Right cardiac atrium (tissue), 5 donors: ENCODE data around the gene COL4A1. TPM values are rescaled to one million over a fixed set of nuclear protein-coding genes. Genes with fewer than 3 reads are reported as not detected.

Experiments
- ATAC-seq, 2 donors: fragments of 200-7000 bp; cut with Tn5 transposase; one replicate each; pipeline versions ENCODE4 v1.8.0 to v1.9.1; 2020; ENCODE audit warnings: moderate library complexity in 2 of 2, mild to moderate bottlenecking in 1 of 2
- DNase-seq, 3 donors: peaks; one replicate each; pipeline ENCODE4 v3.0.0-alpha.2; 2020
- H3K27ac ChIP-seq: one replicate; pipeline ENCODE4 v1.5.1; 2013; ENCODE audit warnings: mild to moderate bottlenecking, low read length, control low read depth, moderate library complexity
- H3K27me3 ChIP-seq: one replicate; pipeline ENCODE4 v1.6.1; 2013; ENCODE audit not compliant: control insufficient read depth, insufficient read depth
- H3K4me1 ChIP-seq: one replicate; pipeline ENCODE4 v1.6.1; 2013; ENCODE audit warnings: low read length; ENCODE audit not compliant: control insufficient read depth, insufficient read depth
- H3K4me3 ChIP-seq: one replicate; pipeline ENCODE4 v1.5.1; 2013; ENCODE audit warnings: low read length, control low read depth
- H3K9me3 ChIP-seq: one replicate; pipeline ENCODE4 v1.6.1; 2013; ENCODE audit warnings: low read length; ENCODE audit not compliant: control insufficient read depth
- WGBS: extraction: QIAGEN DNeasy Blood & Tissue Kit; methylation state at CpG from one replicate; pipeline ENCODE4 v1.1.7; 2013; 5-methylcytosine and 5-hydroxymethylcytosine counted together
- intact Hi-C, 4 donors: fragments of 100-400 bp; cut with DNase I; formaldehyde crosslinking; loops; one replicate each; pipeline versions ENCODE4 v1.11.0 to v1.14.0; 2022 to 2023
- polyA plus RNA-seq: library from polyadenylated mRNA; stranded (reverse); fragments of 200-250 nt; gene quantifications from one replicate; pipeline ENCODE4 v1.2.3, GENCODE V29; 2013
- total RNA-seq, 4 donors: library from RNA; stranded (reverse); fragmentation: NEBNext Ultra II Directional; extraction: Animal tissue kit (Norgen Biotek cat#: 25700); gene quantifications; one replicate each; pipeline ENCODE4 v1.2.1, GENCODE V29; 2021
- donor health status: healthy with polysubstance abuse.
- donor health status: DM: no; HTN: yes; CAD: no.
- donor health status: DM: no; HTN: no; CAD: no.
- donor health status: DM: no; HTN: yes; CAD: no; lungs with severe emphysema.
- donor health status: DM: yes; HTN: yes; CAD: no.

The COL4A1 gene
- total and polyA plus RNA-seq, 5 donors = 69.8 to 267 (median 102) TPM

DNA sequence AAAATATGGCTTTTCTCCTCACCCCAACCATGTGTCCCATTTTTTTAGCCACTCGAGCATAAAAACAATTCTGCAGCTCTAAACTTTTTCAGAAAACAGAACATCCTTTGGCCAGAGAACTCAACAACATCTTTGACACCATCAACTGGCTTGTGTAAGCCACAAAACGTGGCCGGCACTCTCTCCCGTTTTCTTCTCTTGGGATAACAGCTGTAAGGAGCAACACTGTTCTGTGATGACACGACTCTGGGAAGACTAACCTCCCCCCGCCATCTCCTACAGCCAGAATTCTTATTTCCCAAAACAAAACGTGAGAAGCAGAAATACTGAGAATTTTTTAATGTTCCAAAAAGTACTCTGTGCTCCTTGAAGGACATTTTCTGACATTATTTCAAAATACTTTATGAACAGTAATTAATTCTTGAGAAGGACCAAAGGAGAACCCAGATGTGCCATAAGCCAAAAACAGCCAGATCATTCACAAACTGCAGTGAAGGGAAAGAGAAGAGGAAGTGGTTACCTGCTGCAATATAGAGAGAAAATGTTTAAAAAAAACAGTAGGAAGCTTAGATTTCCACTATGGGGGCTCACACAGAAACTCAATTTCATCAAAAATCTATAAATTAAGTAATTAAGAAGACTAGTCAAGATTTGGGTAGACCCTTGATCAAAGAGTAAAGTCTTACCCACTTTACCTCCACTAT is 25.8 kb downstream of the COL4A1 start:
- Histone ChIP-seq H3K27me3 (no peaks in the 10 kb centered on the region), H3K4me3 (no peak overlapping the region), H3K9me3 (no peaks in the 10 kb centered on the region), H3K4me1 (peaks cover 24% of the 10 kb centered on the region), H3K27ac (no peak overlapping the region)
- ATAC-seq (peak; percentile 37 to 83), DNase-seq (peak in 1 of 3 donors; percentile 79)
- 53% methylated on average over 7 of the region's 7 CpGs for WGBS
- intact Hi-C loops = no loop called here

DNA sequence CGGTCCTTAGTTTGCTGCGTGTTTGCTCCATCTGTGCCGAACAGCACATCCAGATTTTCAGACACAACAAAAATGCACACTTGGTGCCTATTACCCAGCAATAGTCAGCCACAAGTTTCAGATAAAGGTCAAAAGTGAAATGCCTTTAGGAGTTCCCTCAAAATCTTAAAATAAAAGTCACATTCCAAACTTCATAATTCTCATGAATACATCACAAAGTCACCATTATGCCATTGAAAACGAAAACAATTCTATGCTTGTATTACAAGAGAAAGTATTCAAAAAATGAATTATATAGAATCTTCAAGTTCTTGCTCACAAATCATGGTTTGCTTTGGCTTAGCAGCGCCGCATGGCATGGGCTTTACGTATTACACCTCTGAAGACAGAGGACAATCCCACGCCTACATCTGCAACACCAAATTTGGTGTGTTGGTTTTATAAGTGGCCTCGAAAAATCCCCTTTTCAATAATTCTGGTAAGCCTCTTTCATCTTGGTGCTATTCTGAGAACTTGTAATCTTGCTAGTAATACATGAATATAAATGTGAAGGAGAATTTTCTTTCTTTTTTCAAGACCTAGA is 26.6 kb downstream of the COL4A1 start:
- Histone ChIP-seq H3K9me3 (no peaks in the 10 kb centered on the region), H3K4me3 (no peak overlapping the region), H3K4me1 (peaks cover 23% of the 10 kb centered on the region), H3K27me3 (no peaks in the 10 kb centered on the region), H3K27ac (no peak overlapping the region)
- ATAC-seq = no peak
- DNase-seq = peak in 1 of 3 donors; percentile 29
- intact Hi-C loops = no loop called here
- WGBS = 76% methylated on average over 9 of the region's 9 CpGs

DNA sequence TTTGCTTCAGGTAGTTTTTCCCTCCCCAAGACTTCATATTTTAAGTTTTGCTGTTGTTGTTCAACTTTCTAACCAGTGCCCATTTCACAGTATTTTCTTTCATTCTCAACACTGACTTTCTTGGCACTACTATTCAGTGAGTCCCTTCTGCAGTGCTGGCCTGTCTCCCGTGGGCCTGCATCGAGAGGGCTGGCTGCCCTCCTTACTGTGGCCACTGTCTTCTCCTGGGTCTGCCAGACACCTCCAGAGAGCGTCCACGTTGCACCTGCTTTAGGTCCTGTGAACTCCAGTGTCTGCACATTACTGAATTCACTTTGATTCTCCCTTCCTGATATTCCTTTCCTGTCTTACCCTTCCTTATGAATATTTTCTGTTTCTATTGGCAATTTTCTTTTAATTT is 27.3 kb downstream of the COL4A1 start:
- H3K4me3 ChIP-seq = no peak overlapping the region
- peak overlapping the region; percentile 5 for H3K27ac ChIP-seq
- peaks cover 20% of the 10 kb centered on the region for H3K4me1 ChIP-seq
- H3K9me3 ChIP-seq = no peaks in the 10 kb centered on the region
- DNase-seq (no peak), ATAC-seq (peak in 1 of 2 donors; percentile 34)
- WGBS = 61% methylated on average over 4 of the region's 4 CpGs
- no peaks in the 10 kb centered on the region for H3K27me3 ChIP-seq
- intact Hi-C loops = no loop called here

DNA sequence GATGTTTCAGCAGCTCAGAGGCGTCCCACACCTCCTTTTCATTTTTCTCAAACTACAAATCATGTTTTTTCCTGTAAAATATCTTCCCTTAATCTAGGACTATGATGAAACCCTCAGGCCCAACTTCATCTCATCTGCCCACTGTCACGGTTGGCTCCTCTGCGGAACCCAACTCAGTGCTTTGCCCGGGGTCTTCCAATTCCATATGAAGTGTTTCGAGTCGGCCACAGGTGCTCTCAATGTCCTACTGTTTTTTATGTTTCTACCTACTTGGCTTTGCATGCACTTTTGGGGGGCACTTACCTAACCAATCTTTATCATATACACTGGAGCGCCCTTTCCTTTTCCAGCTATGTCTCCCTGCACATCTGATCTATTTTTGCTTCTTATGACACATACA is 28.1 kb downstream of the COL4A1 start:
- Histone ChIP-seq H3K9me3 (no peaks in the 10 kb centered on the region), H3K27ac (no peak overlapping the region), H3K4me1 (peaks cover 19% of the 10 kb centered on the region), H3K27me3 (no peaks in the 10 kb centered on the region), H3K4me3 (no peak overlapping the region)
- intact Hi-C loops = no loop called here
- 92% methylated on average over 7 of the region's 7 CpGs for WGBS
- ATAC-seq (no peak), DNase-seq (no peak)

DNA sequence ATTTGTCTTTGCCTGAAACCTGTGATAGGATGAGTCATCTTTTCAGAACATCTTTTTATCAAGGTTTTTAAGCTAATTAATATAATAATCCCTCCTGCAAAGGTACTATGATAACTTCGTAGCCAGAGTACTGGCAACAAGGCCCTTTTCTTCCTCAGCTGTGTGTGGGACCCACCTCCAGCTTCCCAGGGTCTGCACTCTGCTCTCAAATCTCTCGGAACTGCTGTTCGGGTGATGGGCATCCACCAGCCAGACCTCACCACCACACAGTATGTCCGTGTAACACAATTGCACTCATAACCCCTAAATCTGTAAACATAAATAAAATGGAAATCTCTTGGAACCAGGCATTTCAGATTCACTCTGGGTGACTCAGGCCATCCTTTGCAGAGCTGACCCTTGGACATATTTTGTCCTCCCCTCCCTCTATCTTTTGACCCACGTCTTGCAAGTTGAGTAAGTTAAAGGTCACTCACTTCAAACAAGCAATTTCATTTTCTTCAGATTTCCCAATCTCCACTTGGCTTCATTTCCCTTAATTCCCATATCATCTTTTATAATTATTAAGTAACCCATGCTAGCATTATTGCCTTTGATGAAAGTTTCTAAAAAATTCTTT is 29.5 kb downstream of the COL4A1 start:
- WGBS = 63% methylated on average over 5 of the region's 5 CpGs
- Histone ChIP-seq H3K4me3 (no peak overlapping the region), H3K27me3 (no peaks in the 10 kb centered on the region), H3K27ac (no peak overlapping the region), H3K9me3 (no peaks in the 10 kb centered on the region), H3K4me1 (peaks cover 13% of the 10 kb centered on the region)
- intact Hi-C loops = no loop called here
- no peak for DNase-seq
- peak in 1 of 2 donors; percentile 45 for ATAC-seq

DNA sequence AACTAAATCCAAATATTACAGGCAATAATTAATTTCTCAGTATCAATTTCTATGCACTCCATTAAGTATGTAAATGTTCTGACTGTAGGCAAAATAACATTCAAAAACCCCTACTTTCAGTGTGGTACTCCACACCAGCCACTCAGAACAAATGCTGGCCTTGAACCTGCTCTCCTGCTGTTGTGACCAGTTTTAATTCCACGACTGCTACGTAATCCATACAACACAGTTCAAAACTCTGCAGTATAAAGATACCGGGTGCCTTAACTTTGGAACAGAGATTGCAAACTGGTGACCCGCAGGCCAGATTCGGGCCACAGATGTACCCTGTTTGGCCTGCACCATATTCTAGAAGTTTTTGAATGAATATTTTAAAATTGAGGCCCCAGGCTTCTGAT is 30.4 kb downstream of the COL4A1 start:
- DNase-seq (no peak), ATAC-seq (no peak)
- intact Hi-C loops = no loop called here
- Histone ChIP-seq H3K9me3 (no peaks in the 10 kb centered on the region), H3K27me3 (no peaks in the 10 kb centered on the region), H3K4me3 (no peak overlapping the region), H3K27ac (no peak overlapping the region), H3K4me1 (peaks cover 6% of the 10 kb centered on the region)
- 71% methylated on average over 5 of the region's 5 CpGs for WGBS

- Histone ChIP-seq H3K4me3 (no peak overlapping the region), H3K27me3 (no peaks in the 10 kb centered on the region), H3K9me3 (no peaks in the 10 kb centered on the region), H3K27ac (no peak overlapping the region), H3K4me1 (peaks cover 11% of the 10 kb centered on the region)
- ATAC-seq = no peak
- WGBS = 61% methylated on average over 16 of the region's 16 CpGs
- DNase-seq = peak in 1 of 3 donors; percentile 71
- intact Hi-C loops = no loop called here
Measured at GRCh38 chr13:110275931-110276552, 30.9 kb downstream of the COL4A1 start.

- ATAC-seq (peak; percentile 14 to 27), DNase-seq (peak in 1 of 3 donors; percentile 69)
- Histone ChIP-seq H3K9me3 (no peaks in the 10 kb centered on the region), H3K4me3 (no peak overlapping the region), H3K27me3 (no peaks in the 10 kb centered on the region), H3K4me1 (peaks cover 14% of the 10 kb centered on the region), H3K27ac (no peak overlapping the region)
- WGBS = 48% methylated on average over 5 of the region's 5 CpGs
- intact Hi-C loops = no loop called here
Measured at GRCh38 chr13:110274687-110275086, 32.3 kb downstream of the COL4A1 start.

- Histone ChIP-seq H3K4me3 (no peak overlapping the region), H3K9me3 (no peaks in the 10 kb centered on the region), H3K27me3 (no peaks in the 10 kb centered on the region), H3K4me1 (peaks cover 19% of the 10 kb centered on the region), H3K27ac (no peak overlapping the region)
- ATAC-seq (no peak), DNase-seq (no peak)
- intact Hi-C loops = no loop called here
- 93% methylated on average over 6 of the region's 6 CpGs for WGBS
Measured at GRCh38 chr13:110273254-110273653, 33.7 kb downstream of the COL4A1 start.

DNA sequence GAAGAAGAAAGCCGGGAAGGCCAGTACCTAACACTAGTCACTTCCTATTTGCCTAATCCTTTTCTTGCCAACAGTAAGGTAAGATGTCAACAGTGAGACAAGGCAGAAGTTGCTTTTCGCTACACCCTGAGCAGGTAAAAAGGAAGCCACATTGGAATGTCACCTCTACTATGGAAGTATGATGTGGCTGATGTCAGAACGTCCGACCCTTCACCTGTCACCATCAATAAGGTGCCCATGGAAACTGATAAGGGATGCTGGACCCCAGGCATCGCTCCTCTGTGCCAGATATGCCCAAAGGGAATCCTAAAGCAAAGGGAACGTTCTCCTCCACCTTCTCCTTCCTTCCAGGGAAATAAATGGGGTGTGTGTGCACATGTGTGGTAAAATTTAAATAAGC is 34.3 kb downstream of the COL4A1 start:
- no peaks in the 10 kb centered on the region for H3K9me3 ChIP-seq
- H3K4me3 ChIP-seq = no peak overlapping the region
- 83% methylated on average over 6 of the region's 6 CpGs for WGBS
- no peaks in the 10 kb centered on the region for H3K27me3 ChIP-seq
- ATAC-seq = no peak
- peaks cover 22% of the 10 kb centered on the region for H3K4me1 ChIP-seq
- intact Hi-C loops = no loop called here
- DNase-seq = peak in 1 of 3 donors; percentile 18
- H3K27ac ChIP-seq = no peak overlapping the region

DNA sequence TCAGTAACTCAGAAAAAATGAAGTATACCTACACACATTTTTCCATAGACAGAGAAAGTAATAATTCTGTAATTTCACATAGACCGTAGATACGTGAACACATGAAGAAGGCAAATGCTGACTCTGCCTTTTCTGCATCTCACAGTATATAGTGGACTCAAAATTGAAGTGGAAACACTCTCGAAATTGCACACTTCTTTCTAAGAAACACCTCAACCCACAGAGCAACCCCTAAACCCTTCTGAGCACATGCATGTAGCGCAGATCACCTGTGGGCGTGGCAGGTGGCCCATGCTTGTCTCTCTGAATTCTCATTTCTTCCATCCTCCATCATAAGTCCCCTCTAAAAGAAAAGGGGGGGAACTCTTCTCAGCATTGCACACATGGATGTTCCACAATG is 34.7 kb downstream of the COL4A1 start:
- intact Hi-C loops = no loop called here
- H3K4me1 ChIP-seq = peaks cover 24% of the 10 kb centered on the region
- no peak for DNase-seq
- H3K9me3 ChIP-seq = no peaks in the 10 kb centered on the region
- no peak overlapping the region for H3K4me3 ChIP-seq
- 96% methylated on average over 5 of the region's 5 CpGs for WGBS
- H3K27me3 ChIP-seq = no peaks in the 10 kb centered on the region
- no peak overlapping the region for H3K27ac ChIP-seq
- ATAC-seq = no peak
